ENCODE measurements around the gene MRPL40.

Gene MRPL40

DNA sequence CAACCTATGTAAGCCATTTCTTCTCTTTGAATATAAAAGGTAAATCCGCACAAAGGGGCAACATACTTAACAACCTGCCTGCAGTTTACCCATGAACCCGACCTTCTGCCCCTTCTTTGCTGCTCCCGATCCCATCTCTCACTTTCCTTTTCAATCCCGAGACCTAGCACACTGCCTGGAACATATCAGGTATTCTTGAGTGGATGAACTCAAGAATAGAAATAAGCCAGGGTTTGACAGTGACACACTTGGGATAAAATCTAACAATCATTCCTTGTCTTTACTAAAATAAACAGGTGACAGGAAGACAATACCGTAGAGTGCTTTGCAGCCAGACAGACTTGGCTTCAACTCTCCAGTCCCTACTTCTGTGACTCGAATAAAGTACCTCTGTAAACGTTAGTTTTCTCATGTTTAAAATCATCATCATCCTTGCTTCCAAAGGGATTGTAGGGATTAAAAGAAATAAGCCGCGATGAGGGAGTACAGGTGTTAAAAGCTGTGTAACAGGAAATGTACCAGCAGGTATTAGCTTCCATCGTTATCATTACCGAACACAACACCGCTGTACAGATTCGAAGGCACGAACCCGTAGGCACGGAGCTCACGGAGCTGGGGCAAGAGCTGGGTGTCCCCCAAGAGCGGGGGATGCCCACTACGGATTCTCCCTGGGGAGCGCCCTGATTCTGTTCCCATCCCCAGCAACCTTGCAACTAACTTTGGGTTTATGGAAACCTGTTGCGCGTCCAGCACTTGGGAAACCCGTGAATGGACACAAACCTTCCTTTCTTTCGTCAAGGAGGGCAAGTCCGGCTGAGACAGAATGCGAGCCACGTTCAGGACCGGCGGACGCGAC lies 45.9 kb downstream of the MRPL40 start:
- CTCF ChIA-PET, result interaction anchor here (0.6 to 1.3 kb wide), 6 partner anchors 14 to 347 kb away, joined by 3 to 9 read pairs (median 4); no protein-coding TSS in a partner anchor

DNA sequence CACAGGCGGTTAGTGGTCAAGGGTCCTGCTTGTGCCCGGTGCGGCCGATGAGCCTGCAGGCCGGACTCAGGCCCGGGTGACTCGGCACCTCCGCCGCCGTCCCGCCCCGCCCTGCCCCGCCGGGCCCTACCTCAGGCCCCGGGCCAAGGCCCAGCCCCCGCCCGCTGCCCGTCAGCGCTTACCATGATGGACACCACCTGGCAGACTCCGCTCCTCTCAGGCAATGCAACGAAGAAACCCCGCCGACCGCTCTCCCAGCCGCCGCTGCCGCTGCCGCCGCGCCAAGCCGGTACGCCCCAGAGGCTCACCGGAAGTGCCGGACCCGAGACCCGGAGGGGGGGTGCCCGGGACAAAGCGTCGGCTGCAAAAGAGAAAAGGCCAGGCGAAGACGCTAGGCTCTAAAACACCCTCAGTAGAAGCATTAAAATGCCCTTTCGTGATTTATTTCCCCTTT lies 46.6 kb downstream of the MRPL40 start, which contains the start of gene UFD1:
TSS of gene UFD1 (minus strand) at position 293 of the 454 bp plus-strand sequence. CDS start at position 185, 108 bp downstream.
- POLR2A ChIA-PET, result interaction anchor here (0.6 to 2.8 kb wide), 27 partner anchors 9 to 573 kb away, joined by 3 to 14 read pairs (median 4); partner anchors contain the start of genes C22orf39, CLTCL1, DGCR6 and ESS2
- TF ChIP-seq, protein P1, sequence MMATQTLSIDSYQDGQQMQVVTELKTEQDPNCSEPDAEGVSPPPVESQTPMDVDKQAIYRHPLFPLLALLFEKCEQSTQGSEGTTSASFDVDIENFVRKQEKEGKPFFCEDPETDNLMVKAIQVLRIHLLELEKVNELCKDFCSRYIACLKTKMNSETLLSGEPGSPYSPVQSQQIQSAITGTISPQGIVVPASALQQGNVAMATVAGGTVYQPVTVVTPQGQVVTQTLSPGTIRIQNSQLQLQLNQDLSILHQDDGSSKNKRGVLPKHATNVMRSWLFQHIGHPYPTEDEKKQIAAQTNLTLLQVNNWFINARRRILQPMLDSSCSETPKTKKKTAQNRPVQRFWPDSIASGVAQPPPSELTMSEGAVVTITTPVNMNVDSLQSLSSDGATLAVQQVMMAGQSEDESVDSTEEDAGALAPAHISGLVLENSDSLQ (IDR thresholded peaks at IDR 0.05), result peak; percentile 80
- TF ChIP-seq BHLHE40 (IDR thresholded peaks at IDR 0.05; ENCODE audit: borderline replicate concordance) (peak; percentile 96), SP1 (IDR thresholded peaks at IDR 0.05) (0 out of 2 replicates have a peak, but pooled peaks have one; percentile 40), HDGF (IDR thresholded peaks at IDR 0.05; ENCODE audit: borderline replicate concordance) (no peak)
- CTCF ChIA-PET, result interaction anchor here (0.9 kb wide), 1 partner anchor 26 kb away, joined by 3 read pairs; no protein-coding TSS in a partner anchor
- peak; percentile 86 for DNase-seq (ENCODE audit: extremely low spot score)

More for the DNA sequence above, 45.9 kb downstream of the MRPL40 start:
- 0 out of 2 replicates have a peak, but pooled peaks have one; percentile 13 for TF ChIP-seq L3MBTL2 (conservative IDR thresholded peaks at IDR 0.05)
- no peak for TF ChIP-seq LEF1 (IDR thresholded peaks at IDR 0.05; ENCODE audit: borderline replicate concordance)
- POLR2A ChIA-PET, result interaction anchor here (0.7 to 2.8 kb wide), 9 partner anchors 11 to 572 kb away, joined by 3 to 14 read pairs (median 3); partner anchors contain the start of genes DGCR6, MRPL40 and SLC25A1
- no peak for DNase-seq (ENCODE audit: extremely low spot score)

DNA sequence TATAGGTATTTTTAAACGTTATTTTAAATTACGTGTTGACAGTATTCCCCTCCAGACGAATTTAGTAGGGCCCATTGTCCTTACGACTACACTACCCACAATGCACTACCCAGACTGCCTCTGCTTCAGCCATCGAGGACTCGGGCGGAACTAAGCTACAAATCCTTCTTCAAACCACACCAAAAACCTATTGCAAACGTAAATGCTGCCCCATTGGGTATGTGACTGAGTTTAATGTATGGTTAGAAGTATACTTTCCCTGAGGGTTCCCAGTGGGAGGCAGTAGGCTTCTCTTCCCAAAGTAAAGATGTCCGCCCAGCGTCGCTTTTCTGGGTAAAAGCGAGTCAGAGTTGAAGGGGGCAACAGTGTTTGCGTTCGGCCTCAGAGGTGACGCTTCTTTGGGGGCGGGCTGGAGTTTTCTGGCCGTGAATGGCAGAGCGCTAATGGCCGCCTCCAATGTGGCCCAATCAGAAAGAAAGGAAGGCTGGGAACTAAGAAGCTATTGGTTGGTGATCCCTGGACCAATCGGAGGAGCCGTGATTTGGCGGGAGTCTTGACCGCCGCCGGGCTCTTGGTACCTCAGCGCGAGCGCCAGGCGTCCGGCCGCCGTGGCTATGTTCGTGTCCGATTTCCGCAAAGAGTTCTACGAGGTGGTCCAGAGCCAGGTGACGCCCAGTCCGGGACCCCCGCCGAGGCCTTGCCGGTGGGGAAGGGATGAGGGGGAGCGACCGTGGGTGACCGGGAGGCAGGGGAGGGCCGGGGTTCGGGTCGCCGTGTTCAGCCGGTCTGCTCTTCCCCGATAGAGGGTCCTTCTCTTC lies 47.2 kb downstream of the MRPL40 start, which contains the start of gene CDC45:
TSS of gene CDC45 (plus strand) at position 566 of the 818 bp plus-strand sequence. CDS start at position 615, 49 bp downstream.
- DNase-seq (ENCODE audit: extremely low spot score), result peak; percentile 95
- TF ChIP-seq HDGF (IDR thresholded peaks at IDR 0.05; ENCODE audit: borderline replicate concordance), result no peak
- TF ChIP-seq SUZ12 (IDR thresholded peaks at IDR 0.05), result no peak
- peak; percentile 85 for TF ChIP-seq NFRKB (IDR thresholded peaks at IDR 0.05)
- peak; percentile 98 for TF ChIP-seq L3MBTL2 (conservative IDR thresholded peaks at IDR 0.05)
- TF ChIP-seq SP1 (IDR thresholded peaks at IDR 0.05), result peak; percentile 1; the same call in 1 of the 2 replicates
- TF ChIP-seq FOXA1 (IDR thresholded peaks at IDR 0.05), result no peak
- peak; percentile 53; the same call in 1 of the 2 replicates for TF ChIP-seq CTBP1 (IDR thresholded peaks at IDR 0.05; ENCODE audit: borderline replicate concordance)
- peak; percentile 87 for TF ChIP-seq FOXM1 (IDR thresholded peaks at IDR 0.05; ENCODE audit: borderline replicate concordance)
- TF ChIP-seq ARNT (IDR thresholded peaks at IDR 0.05), result no peak
- peak; percentile 22; the same call in 1 of the 2 replicates for TF ChIP-seq LEF1 (IDR thresholded peaks at IDR 0.05; ENCODE audit: borderline replicate concordance)
- no peak for TF ChIP-seq BHLHE40 (IDR thresholded peaks at IDR 0.05; ENCODE audit: borderline replicate concordance)
- no peak for TF ChIP-seq TARDBP (IDR thresholded peaks at IDR 0.05)
- peak; percentile 85; the same call in 1 of the 2 replicates for TF ChIP-seq FOXK2 (IDR thresholded peaks at IDR 0.05)
- peak; percentile 100 for TF ChIP-seq ELF4 (IDR thresholded peaks at IDR 0.05)
- TF ChIP-seq, protein P1 (IDR thresholded peaks at IDR 0.05), result peak; percentile 79
- no peak for TF ChIP-seq ZNF384 (IDR thresholded peaks at IDR 0.05)
- ChIA-PET CTCF (interaction anchor here (0.9 kb wide), 1 partner anchor 25 kb away, joined by 3 read pairs; no protein-coding TSS in a partner anchor), POLR2A (interaction anchor here (0.6 to 2.8 kb wide), 28 partner anchors 8 to 574 kb away, joined by 3 to 14 read pairs (median 4); partner anchors contain the start of genes C22orf39, CLTCL1, DGCR6 and ESS2)

DNA sequence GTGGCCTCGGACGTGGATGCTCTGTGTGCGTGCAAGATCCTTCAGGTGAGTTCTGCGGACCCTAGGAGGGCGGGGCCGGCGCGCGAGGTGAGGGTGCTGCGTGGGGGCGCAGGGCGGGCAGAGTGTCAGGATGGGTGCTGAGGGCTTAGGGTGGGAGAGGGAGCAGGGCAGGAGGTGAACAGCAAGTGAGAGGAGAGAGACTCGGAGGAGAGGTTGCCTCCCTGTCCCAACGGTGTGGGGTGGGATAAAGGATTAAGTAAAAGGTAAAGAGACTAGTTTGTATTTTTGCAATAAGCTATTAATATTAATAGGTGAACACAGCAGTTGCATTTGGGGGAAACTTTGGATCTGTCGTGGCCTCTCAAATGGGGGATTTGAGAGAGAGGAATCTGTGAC lies 47.8 kb downstream of the MRPL40 start:
- TF ChIP-seq FOXM1 (IDR thresholded peaks at IDR 0.05; ENCODE audit: borderline replicate concordance) (no peak), FOXK2 (IDR thresholded peaks at IDR 0.05) (no peak), ARNT (IDR thresholded peaks at IDR 0.05) (no peak), LEF1 (IDR thresholded peaks at IDR 0.05; ENCODE audit: borderline replicate concordance) (no peak), ELF4 (IDR thresholded peaks at IDR 0.05) (no peak), L3MBTL2 (conservative IDR thresholded peaks at IDR 0.05) (no peak; the same call in 1 of the 2 replicates)
- DNase-seq (ENCODE audit: extremely low spot score), result no peak
- ChIA-PET POLR2A (interaction anchor here (0.6 to 2.8 kb wide), 18 partner anchors 8 to 336 kb away, joined by 3 to 14 read pairs (median 4); partner anchors contain the start of genes CLTCL1, ESS2, HIRA and SLC25A1), CTCF (no interaction called here)

DNA sequence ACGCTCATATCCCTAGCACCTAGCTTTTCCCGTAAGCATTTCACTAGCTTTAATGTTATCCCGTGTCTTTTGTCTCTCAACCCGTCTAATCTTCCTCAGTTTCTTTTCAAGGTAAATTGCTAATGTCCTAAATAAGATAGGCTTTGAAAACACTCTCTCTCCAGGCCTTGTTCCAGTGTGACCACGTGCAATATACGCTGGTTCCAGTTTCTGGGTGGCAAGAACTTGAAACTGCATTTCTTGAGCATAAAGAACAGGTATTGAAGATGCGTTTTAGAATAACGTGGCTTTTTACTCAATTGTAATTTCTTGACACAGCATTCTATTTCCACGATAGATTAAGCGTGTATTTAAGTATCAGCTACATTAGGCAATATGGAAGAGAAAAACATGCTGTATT lies 48.4 kb downstream of the MRPL40 start:
- POLR2A ChIA-PET, result interaction anchor here (0.6 to 2.8 kb wide), 6 partner anchors 9 to 336 kb away, joined by 3 to 14 read pairs (median 4); partner anchors contain the start of genes ESS2 and SLC25A1
- CTCF ChIA-PET, result interaction anchor here (0.7 kb wide), 1 partner anchor 215 kb away, joined by 4 read pairs; no protein-coding TSS in a partner anchor
- no peak for DNase-seq (ENCODE audit: extremely low spot score)
- TF ChIP-seq NFRKB (IDR thresholded peaks at IDR 0.05) (no peak), ARNT (IDR thresholded peaks at IDR 0.05) (no peak), ELF4 (IDR thresholded peaks at IDR 0.05) (no peak), FOXA1 (IDR thresholded peaks at IDR 0.05) (no peak), ZNF384 (IDR thresholded peaks at IDR 0.05) (no peak), FOXK2 (IDR thresholded peaks at IDR 0.05) (no peak), HDGF (IDR thresholded peaks at IDR 0.05; ENCODE audit: borderline replicate concordance) (no peak), SUZ12 (IDR thresholded peaks at IDR 0.05) (no peak), TARDBP (IDR thresholded peaks at IDR 0.05) (no peak), SP1 (IDR thresholded peaks at IDR 0.05) (no peak), FOXM1 (IDR thresholded peaks at IDR 0.05; ENCODE audit: borderline replicate concordance) (no peak), BHLHE40 (IDR thresholded peaks at IDR 0.05; ENCODE audit: borderline replicate concordance) (no peak), L3MBTL2 (conservative IDR thresholded peaks at IDR 0.05) (no peak; the same call in 1 of the 2 replicates), LEF1 (IDR thresholded peaks at IDR 0.05; ENCODE audit: borderline replicate concordance) (no peak), CTBP1 (IDR thresholded peaks at IDR 0.05; ENCODE audit: borderline replicate concordance) (no peak)
- TF ChIP-seq, protein P1 (IDR thresholded peaks at IDR 0.05), result no peak

All from HEK293T (cell line).